ENCODE results near the gene NHP2.

NHP2 gene

GRCh38 chr5:178194026-178194425 lies 40.3 kb upstream of the NHP2 start:
- FAIRE-seq (no peak), DNase-seq (ENCODE audit: insufficient read length, low spot score) (no peak)
- no peak for TF ChIP-seq SPI1 (IDR thresholded peaks at IDR 0.05; ENCODE audit: low read depth, low read length)
- TF ChIP-seq POLR2A (IDR thresholded peaks at IDR 0.05; ENCODE audit: low read depth, low read length) = no peak
- no peak for TF ChIP-seq PAX5 (IDR thresholded peaks at IDR 0.05; ENCODE audit: insufficient read depth, low read length, severe bottlenecking)
- no peak for TF ChIP-seq POLR2AphosphoS5 (IDR thresholded peaks at IDR 0.05; ENCODE audit: low read depth, low read length)

- no peak for FAIRE-seq
These were observed 39.6 kb upstream of the NHP2 start for GRCh38 chr5:178193251-178193809.

GRCh38 chr5:178192787-178193186 lies 39.1 kb upstream of the NHP2 start:
- no peak for TF ChIP-seq PAX5 (IDR thresholded peaks at IDR 0.05; ENCODE audit: insufficient read depth, low read length, severe bottlenecking)
- TF ChIP-seq POLR2AphosphoS5 (IDR thresholded peaks at IDR 0.05; ENCODE audit: low read depth, low read length) = no peak
- TF ChIP-seq TAF1 (IDR thresholded peaks at IDR 0.05; ENCODE audit: low read depth, low read length) = no peak
- TF ChIP-seq POU2F2 (IDR thresholded peaks at IDR 0.05; ENCODE audit: low read depth, low read length) = no peak
- no peak for TF ChIP-seq SPI1 (IDR thresholded peaks at IDR 0.05; ENCODE audit: low read depth, low read length)
- DNase-seq (ENCODE audit: insufficient read length, low spot score) = no peak
- no peak for FAIRE-seq

More at GRCh38 chr5:178193251-178193809, 39.6 kb upstream of the NHP2 start:
- DNase-seq (ENCODE audit: insufficient read length, low spot score) = no peak
- TF ChIP-seq PAX5 (IDR thresholded peaks at IDR 0.05; ENCODE audit: insufficient read depth, low read length, severe bottlenecking) = no peak

GRCh38 chr5:178192244-178192643 lies 38.6 kb upstream of the NHP2 start:
- DNase-seq (ENCODE audit: insufficient read length, low spot score) (no peak), FAIRE-seq (no peak)
- TF ChIP-seq SPI1 (IDR thresholded peaks at IDR 0.05; ENCODE audit: low read depth, low read length) (no peak), POLR2AphosphoS5 (IDR thresholded peaks at IDR 0.05; ENCODE audit: low read depth, low read length) (no peak), PAX5 (IDR thresholded peaks at IDR 0.05; ENCODE audit: insufficient read depth, low read length, severe bottlenecking) (no peak), TAF1 (IDR thresholded peaks at IDR 0.05; ENCODE audit: low read depth, low read length) (no peak), POLR2A (IDR thresholded peaks at IDR 0.05; ENCODE audit: low read depth, low read length) (no peak), POU2F2 (IDR thresholded peaks at IDR 0.05; ENCODE audit: low read depth, low read length) (no peak)

GRCh38 chr5:178191661-178192060 lies 38.0 kb upstream of the NHP2 start:
- FAIRE-seq = no peak
- TF ChIP-seq TAF1 (IDR thresholded peaks at IDR 0.05; ENCODE audit: low read depth, low read length) (no peak), PAX5 (IDR thresholded peaks at IDR 0.05; ENCODE audit: insufficient read depth, low read length, severe bottlenecking) (no peak), SPI1 (IDR thresholded peaks at IDR 0.05; ENCODE audit: low read depth, low read length) (no peak), POLR2AphosphoS5 (IDR thresholded peaks at IDR 0.05; ENCODE audit: low read depth, low read length) (no peak)
- no peak for DNase-seq (ENCODE audit: insufficient read length, low spot score)

- TF ChIP-seq SPI1 (IDR thresholded peaks at IDR 0.05; ENCODE audit: low read depth, low read length) (no peak), POU2F2 (IDR thresholded peaks at IDR 0.05; ENCODE audit: low read depth, low read length) (no peak), POLR2AphosphoS5 (IDR thresholded peaks at IDR 0.05; ENCODE audit: low read depth, low read length) (no peak), PAX5 (IDR thresholded peaks at IDR 0.05; ENCODE audit: insufficient read depth, low read length, severe bottlenecking) (no peak), TAF1 (IDR thresholded peaks at IDR 0.05; ENCODE audit: low read depth, low read length) (no peak), POLR2A (IDR thresholded peaks at IDR 0.05; ENCODE audit: low read depth, low read length) (no peak)
- DNase-seq (ENCODE audit: insufficient read length, low spot score) (no peak), FAIRE-seq (no peak)
These were observed 35.7 kb upstream of the NHP2 start for GRCh38 chr5:178189433-178189832.

- no peak for FAIRE-seq
These were observed 33.3 kb upstream of the NHP2 start, which contains the start of gene GMCL2 for GRCh38 chr5:178187014-178187413. GMCL2 (minus strand) TSS chr5:178187371; CDS start chr5:178187299, 72 bp downstream.

GRCh38 chr5:178186427-178186826 lies 32.7 kb upstream of the NHP2 start:
- no peak for DNase-seq (ENCODE audit: insufficient read length, low spot score)
- TF ChIP-seq POLR2AphosphoS5 (IDR thresholded peaks at IDR 0.05; ENCODE audit: low read depth, low read length) = no peak
- no peak for TF ChIP-seq POLR2A (IDR thresholded peaks at IDR 0.05; ENCODE audit: low read depth, low read length)
- no peak for TF ChIP-seq SPI1 (IDR thresholded peaks at IDR 0.05; ENCODE audit: low read depth, low read length)
- no peak for TF ChIP-seq TAF1 (IDR thresholded peaks at IDR 0.05; ENCODE audit: low read depth, low read length)
- no peak for TF ChIP-seq POU2F2 (IDR thresholded peaks at IDR 0.05; ENCODE audit: low read depth, low read length)
- no peak for TF ChIP-seq PAX5 (IDR thresholded peaks at IDR 0.05; ENCODE audit: insufficient read depth, low read length, severe bottlenecking)
- FAIRE-seq = peak; percentile 9

More at GRCh38 chr5:178187014-178187413, 33.3 kb upstream of the NHP2 start, which contains the start of gene GMCL2:
- no peak for DNase-seq (ENCODE audit: insufficient read length, low spot score)
- TF ChIP-seq POLR2A (IDR thresholded peaks at IDR 0.05; ENCODE audit: low read depth, low read length) = no peak
- no peak for TF ChIP-seq POLR2AphosphoS5 (IDR thresholded peaks at IDR 0.05; ENCODE audit: low read depth, low read length)
- no peak for TF ChIP-seq PAX5 (IDR thresholded peaks at IDR 0.05; ENCODE audit: insufficient read depth, low read length, severe bottlenecking)
- TF ChIP-seq SPI1 (IDR thresholded peaks at IDR 0.05; ENCODE audit: low read depth, low read length) = no peak
- no peak for TF ChIP-seq TAF1 (IDR thresholded peaks at IDR 0.05; ENCODE audit: low read depth, low read length)
- TF ChIP-seq POU2F2 (IDR thresholded peaks at IDR 0.05; ENCODE audit: low read depth, low read length) = no peak

GRCh38 chr5:178182158-178182876 lies 28.6 kb upstream of the NHP2 start:
- DNase-seq (ENCODE audit: insufficient read length, low spot score) = no peak
- no peak for TF ChIP-seq PAX5 (IDR thresholded peaks at IDR 0.05; ENCODE audit: insufficient read depth, low read length, severe bottlenecking)
- TF ChIP-seq POLR2AphosphoS5 (IDR thresholded peaks at IDR 0.05; ENCODE audit: low read depth, low read length) = no peak
- TF ChIP-seq SPI1 (IDR thresholded peaks at IDR 0.05; ENCODE audit: low read depth, low read length) = no peak
- no peak for TF ChIP-seq POLR2A (IDR thresholded peaks at IDR 0.05; ENCODE audit: low read depth, low read length)
- no peak for TF ChIP-seq TAF1 (IDR thresholded peaks at IDR 0.05; ENCODE audit: low read depth, low read length)
- no peak for TF ChIP-seq POU2F2 (IDR thresholded peaks at IDR 0.05; ENCODE audit: low read depth, low read length)
- FAIRE-seq = no peak
